Measurements from ENCODE around the gene CHID1.

The CHID1 gene

DNA sequence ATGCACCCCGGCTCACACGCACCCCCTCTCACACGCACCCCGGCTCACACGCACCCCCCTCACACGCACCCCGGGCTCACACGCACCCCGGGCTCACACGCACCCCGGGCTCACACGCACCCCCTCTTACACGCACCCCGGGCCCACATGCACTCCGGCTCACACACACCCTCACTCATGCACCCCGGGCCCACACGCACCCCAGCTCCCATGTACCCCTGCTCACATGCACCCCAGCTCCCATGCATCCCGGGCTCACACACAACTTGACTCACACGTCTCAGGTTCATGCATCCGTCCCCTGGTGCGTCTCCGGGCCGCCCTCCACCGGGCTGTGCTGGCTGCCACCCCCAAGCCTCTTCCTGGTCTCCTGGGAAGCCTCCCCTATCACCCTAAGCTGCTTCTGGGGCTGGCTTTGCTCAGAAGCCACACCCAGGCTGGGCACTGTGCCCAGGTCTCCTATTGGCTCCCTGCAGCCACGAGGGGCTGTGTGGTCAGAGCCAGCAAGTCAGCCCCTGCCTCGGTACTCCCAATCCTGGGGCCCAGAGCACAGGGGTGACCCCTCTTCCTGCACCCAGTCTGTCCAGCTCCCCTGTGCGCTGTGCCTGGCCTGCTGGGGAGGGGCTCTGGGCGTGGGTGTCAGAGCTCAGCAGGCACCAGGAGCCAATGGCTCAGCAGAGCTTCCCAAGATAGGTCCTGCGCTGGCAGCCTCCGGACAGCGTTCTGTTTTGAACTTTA lies 51.0 kb downstream of the CHID1 start:
- H3K4me3 ChIP-seq (ENCODE audit: low read depth, low read length), result no peak overlapping the region
- peak overlapping the region; percentile 26 for H3K27ac ChIP-seq
- TF ChIP-seq CTCF (IDR thresholded peaks at IDR 0.05; ENCODE audit: low read depth, low read length), result no peak
- H3K36me3 ChIP-seq, result peaks cover 5% of the 10 kb centered on the region; the same call in 1 of the 2 replicates
- H3K9me3 ChIP-seq (ENCODE audit: severe bottlenecking), result no peaks in the 10 kb centered on the region
- DNase-seq, result peak; percentile 80
- no peaks in the 10 kb centered on the region for H3K27me3 ChIP-seq (ENCODE audit: insufficient read depth, low read depth, severe bottlenecking)

DNA sequence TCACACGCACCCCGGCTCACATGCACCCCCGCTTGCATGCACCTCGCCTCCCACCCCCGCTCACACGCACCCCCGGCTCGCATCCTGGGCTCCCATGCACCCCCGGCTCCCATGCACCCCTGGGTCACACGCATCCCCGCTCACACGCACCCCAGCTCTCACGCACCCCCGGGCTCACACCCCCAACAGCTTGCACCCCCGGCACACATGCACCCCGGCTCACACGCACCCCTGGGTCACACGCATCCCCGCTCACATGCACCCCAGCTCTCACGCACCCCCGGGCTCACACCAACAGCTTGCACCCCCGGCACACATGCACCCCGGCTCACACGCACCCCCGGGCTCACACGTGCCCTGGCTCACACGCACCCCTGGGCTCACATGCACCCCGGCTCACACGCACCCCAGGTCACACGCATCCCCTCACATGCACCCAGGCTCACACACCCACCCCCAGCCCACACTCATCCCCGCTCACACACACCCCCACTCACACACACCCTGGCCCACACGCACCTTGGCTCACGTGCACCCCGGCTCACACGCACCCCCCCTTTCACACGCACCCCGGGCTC lies 51.8 kb downstream of the CHID1 start:
- Histone ChIP-seq H3K9me3 (ENCODE audit: severe bottlenecking) (no peaks in the 10 kb centered on the region), H3K36me3 (peaks cover 3% of the 10 kb centered on the region; the same call in 1 of the 2 replicates), H3K27me3 (ENCODE audit: insufficient read depth, low read depth, severe bottlenecking) (no peaks in the 10 kb centered on the region), H3K4me3 (ENCODE audit: low read depth, low read length) (no peak overlapping the region), H3K27ac (no peak overlapping the region)
- no peak for DNase-seq
- TF ChIP-seq CTCF (IDR thresholded peaks at IDR 0.05; ENCODE audit: low read depth, low read length), result no peak

DNA sequence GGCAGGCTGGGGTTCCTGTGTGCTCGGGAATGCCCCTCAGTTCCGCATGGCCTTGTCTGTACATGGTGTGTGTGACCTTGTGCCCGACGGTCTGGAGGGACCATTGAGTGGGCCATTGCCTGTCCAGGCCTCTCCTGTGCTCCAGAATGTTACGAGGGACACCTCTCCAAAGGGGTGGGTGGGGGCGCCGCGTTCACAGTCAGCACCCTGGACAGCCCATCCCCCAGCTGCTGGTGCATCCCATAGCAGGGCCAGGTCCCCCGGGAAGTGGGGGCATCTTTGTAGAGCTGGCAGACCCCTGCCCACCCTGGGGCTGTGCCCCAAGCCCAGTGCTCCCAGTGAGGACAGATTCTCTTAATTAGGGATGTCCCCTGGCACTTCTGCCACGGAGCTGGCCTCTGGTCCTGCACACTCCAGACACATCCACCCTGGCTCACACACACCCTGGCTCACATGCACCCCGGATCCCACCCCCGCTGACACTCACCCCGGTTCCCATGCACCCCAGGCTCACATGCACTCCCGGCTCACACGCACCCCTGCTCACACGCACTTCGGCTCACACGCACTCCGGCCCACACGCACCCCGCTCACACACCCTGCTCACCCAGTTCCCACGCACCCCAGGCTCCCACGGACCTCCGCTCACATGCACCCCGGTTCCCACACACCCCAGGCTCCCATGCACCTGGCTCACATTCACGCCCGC lies 52.4 kb downstream of the CHID1 start:
- no peaks in the 10 kb centered on the region for H3K9me3 ChIP-seq (ENCODE audit: severe bottlenecking)
- no peaks in the 10 kb centered on the region for H3K27me3 ChIP-seq (ENCODE audit: insufficient read depth, low read depth, severe bottlenecking)
- 0 out of 2 replicates have a peak, but pooled peaks cover under 1% of the 10 kb centered on the region for H3K36me3 ChIP-seq
- no peak for TF ChIP-seq CTCF (IDR thresholded peaks at IDR 0.05; ENCODE audit: low read depth, low read length)
- H3K27ac ChIP-seq, result no peak overlapping the region
- H3K4me3 ChIP-seq (ENCODE audit: low read depth, low read length), result no peak overlapping the region
- no peak for DNase-seq

- no peak overlapping the region for H3K4me3 ChIP-seq (ENCODE audit: low read depth, low read length)
- no peaks in the 10 kb centered on the region for H3K36me3 ChIP-seq
- TF ChIP-seq CTCF (IDR thresholded peaks at IDR 0.05; ENCODE audit: low read depth, low read length), result no peak
- peak overlapping the region; percentile 10 for H3K27ac ChIP-seq
- no peaks in the 10 kb centered on the region for H3K9me3 ChIP-seq (ENCODE audit: severe bottlenecking)
- no peak for DNase-seq
- no peaks in the 10 kb centered on the region for H3K27me3 ChIP-seq (ENCODE audit: insufficient read depth, low read depth, severe bottlenecking)
Observed at GRCh38 chr11:856397-856796, 54.2 kb downstream of the CHID1 start.

DNA sequence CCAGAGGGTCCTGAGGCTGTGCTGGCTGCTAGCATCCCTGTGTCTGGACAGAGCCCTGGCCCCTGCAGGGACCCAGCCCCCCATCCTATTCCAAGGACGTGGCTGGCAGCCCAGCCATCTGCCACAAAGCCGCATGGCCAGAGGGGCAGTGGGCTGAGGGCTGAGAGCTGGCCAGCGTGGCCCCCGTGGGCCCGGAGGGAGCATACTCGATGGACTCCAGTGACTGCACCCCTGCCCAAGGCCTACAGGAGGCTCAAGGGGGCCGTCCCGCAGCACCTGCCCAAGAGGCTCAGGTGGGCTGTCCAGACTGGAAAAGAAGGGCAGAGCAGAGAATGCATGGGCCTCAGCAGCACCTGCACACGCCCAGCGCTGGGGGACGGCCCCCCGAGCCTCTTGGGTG lies 54.8 kb downstream of the CHID1 start:
- Histone ChIP-seq H3K36me3 (no peaks in the 10 kb centered on the region), H3K27ac (peak overlapping the region; percentile 10), H3K9me3 (ENCODE audit: severe bottlenecking) (no peaks in the 10 kb centered on the region), H3K4me3 (ENCODE audit: low read depth, low read length) (no peak overlapping the region), H3K27me3 (ENCODE audit: insufficient read depth, low read depth, severe bottlenecking) (no peaks in the 10 kb centered on the region)
- TF ChIP-seq CTCF (IDR thresholded peaks at IDR 0.05; ENCODE audit: low read depth, low read length), result no peak
- DNase-seq, result no peak

Measured in WERI-Rb-1 (cell line).